NOMO-1 treated with dmso at 0.1 percent for 144 hours (cell line): ENCODE data around the gene FAF1.

Experiments
- DNase-seq: peaks from one replicate; lab custom pipeline; 2025; ENCODE audit not compliant: unreplicated experiment; lab: John Stamatoyannopoulos, UW

FAF1 gene

DNA sequence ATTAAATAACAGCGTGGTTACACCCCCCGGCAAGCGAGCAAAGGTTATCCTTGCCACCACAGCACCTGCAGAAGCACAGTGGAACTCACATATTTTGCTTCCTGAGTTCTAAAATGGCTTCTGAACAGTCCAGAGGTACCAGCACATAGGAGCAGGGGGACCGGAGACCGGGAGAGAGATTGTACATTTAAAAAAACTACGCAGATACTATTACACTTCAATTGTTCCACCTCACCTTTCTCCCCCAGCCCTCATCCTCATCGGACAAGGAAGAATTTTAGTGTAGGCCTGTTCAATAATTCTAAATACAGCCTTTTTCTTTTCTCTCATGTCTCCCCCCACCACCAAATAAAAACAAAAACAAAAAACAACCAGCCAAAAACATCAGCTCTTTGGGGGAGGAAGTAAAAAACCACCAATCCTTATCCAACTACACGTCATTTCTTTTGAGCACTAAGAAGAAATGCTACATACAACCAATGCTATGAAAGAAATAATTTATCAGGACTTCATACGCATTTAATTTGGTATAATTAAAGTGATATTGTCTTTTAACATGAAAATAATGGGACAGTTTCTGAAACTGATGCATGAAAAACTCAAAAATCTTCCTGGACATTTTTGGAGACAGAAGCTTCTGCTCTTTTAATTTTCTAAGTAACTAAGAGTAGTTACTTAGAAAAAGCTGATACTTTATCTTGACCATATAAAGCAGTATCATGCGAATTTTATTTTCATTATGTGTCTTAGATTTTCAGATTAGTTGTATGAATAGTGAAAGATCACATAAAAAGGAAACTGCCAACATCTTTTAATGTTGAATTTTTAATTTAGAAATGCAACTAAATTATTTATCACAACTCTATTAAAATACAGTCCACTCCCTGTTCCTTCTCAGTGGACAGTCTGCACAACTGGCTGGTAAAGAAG lies 19.1 kb upstream of the FAF1 start:
- DNase-seq: peak; percentile 74

GRCh38 chr1:50978144-50978851 lies 18.2 kb upstream of the FAF1 start:
- DNase-seq: peak; percentile 80

- DNase-seq: no peak
These were observed 17.6 kb upstream of the FAF1 start for GRCh38 chr1:50977575-50978143.

DNA sequence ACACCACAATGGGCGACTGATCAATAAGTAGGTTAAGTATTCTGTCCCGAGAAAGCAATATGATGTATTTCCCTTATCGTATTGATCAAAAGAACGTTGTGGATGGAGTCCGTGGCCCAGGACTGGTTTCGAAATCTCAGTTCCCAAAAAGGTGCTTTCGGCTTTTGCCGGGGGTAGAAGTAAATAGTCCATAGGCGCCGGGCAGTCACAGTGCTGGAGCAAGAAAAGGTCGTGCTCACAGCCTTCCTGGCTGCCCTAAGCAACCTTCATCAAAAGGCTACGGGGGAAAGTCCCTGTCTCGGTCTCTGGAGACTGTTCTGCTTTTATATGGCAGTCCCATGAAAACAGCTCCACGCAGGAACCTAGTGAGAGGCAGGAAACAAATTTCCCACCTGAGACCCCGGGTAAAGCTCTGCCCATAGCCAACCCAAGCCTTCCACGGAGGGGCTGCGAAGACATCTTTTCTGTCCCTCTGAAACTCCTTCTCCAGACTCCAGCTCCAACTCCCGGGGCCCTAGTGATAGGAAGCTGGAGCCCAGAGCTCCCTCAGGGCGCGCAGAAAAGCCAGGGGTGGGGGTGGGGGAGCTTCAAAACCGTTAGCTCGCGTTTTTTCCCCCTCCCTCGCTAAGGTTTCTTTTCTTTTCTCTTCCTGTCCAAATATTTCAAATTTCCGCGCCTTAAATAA lies 17.0 kb upstream of the FAF1 start:
- DNase-seq: peak; percentile 70

DNA sequence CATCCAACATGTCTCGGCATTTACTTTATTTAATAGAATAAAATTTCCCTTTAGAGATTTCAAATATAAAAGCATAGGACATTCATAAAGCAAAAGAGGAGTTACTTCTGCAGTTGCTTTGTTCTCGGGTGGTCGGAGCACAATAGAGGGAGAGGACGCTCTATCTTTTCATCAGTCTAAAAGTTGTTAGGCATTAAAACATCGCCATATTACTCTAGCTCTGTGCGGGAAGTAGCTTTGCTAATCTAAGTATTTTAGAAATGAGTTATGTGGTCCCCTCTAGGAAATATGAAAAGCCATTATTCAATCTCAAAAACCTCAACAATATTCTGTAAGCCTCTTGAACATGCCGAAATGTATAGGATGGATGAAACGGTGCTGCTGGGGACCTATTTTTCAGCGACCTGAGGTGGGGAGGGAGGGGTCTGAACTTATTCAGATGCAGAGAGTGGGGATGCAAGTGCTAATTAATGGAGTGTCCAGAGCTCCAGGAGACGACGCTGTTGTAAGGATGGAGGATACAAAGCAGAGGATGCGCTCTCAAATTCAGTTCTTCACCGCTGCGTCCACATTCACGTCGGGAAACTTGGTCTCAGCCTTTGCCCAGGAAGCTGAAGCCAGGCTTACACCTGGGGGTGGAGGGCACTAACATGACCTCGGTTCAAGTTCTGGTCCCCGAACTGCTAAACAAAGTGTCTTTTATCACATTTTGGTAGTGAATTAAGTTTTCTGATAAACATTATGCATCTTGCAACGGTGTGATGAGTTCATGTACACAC lies 16.2 kb upstream of the FAF1 start:
- no peak for DNase-seq

- no peak for DNase-seq
These were observed 15.4 kb upstream of the FAF1 start for GRCh38 chr1:50975436-50975835.

DNA sequence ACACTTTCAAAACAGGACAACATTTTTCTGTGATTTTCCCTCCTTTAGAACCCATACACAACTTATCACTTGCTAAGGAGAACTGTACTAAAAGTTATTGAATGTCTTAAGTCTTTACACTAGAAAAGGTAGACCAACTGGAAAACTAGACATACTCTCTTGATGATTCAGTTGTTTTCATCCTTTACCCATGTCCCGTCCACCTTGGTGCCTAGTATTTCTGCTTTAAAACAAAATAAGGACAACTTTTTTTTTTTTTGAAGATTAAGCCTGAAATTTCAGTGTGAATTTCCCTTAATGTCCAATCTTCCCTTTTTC lies 14.5 kb upstream of the FAF1 start:
- no peak for DNase-seq

DNA sequence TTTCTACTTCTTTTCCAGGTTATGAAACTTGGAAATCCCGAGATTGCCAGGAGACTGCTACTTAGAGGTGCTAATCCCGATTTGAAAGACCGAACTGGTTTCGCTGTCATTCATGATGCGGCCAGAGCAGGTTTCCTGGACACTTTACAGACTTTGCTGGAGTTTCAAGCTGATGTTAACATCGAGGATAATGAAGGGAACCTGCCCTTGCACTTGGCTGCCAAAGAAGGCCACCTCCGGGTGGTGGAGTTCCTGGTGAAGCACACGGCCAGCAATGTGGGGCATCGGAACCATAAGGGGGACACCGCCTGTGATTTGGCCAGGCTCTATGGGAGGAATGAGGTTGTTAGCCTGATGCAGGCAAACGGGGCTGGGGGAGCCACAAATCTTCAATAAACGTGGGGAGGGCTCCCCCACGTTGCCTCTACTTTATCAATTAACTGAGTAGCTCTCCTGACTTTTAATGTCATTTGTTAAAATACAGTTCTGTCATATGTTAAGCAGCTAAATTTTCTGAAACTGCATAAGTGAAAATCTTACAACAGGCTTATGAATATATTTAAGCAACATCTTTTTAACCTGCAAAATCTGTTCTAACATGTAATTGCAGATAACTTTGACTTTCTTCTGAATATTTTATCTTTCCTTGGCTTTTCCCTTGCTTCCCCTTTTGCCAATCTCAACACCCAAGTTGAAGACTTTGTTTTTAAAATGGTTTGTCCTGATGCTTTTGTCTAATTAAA lies 14.0 kb upstream of the FAF1 start:
- no peak for DNase-seq

GRCh38 chr1:50973255-50973654 lies 13.2 kb upstream of the FAF1 start:
- no peak for DNase-seq

GRCh38 chr1:50972766-50973165 lies 12.7 kb upstream of the FAF1 start:
- DNase-seq: no peak

DNA sequence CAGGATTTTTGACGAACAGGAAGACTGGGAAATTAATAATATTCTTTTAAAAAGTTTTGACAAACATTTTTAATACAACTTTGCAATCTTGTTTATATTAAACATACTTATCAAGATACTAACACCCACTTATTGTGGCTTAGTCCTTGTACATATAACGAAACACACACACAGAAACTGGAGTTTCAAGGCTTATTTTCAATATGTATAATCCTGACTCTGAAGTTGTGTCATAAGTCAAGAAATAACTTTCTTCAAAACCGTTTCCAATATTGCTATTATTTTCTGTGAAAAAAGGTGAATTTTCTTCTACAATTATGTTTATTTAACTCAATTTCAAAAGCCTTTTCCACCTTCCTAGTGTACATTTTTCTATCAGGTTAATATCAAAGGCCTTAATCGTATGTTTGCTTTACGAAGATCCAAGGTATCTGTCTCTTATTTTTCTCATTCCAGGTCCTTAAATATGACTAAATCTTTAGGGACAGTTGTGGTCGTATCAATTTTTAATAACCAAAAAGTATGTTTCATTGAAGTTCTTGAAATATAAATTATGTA lies 11.8 kb upstream of the FAF1 start:
- DNase-seq: no peak

DNA sequence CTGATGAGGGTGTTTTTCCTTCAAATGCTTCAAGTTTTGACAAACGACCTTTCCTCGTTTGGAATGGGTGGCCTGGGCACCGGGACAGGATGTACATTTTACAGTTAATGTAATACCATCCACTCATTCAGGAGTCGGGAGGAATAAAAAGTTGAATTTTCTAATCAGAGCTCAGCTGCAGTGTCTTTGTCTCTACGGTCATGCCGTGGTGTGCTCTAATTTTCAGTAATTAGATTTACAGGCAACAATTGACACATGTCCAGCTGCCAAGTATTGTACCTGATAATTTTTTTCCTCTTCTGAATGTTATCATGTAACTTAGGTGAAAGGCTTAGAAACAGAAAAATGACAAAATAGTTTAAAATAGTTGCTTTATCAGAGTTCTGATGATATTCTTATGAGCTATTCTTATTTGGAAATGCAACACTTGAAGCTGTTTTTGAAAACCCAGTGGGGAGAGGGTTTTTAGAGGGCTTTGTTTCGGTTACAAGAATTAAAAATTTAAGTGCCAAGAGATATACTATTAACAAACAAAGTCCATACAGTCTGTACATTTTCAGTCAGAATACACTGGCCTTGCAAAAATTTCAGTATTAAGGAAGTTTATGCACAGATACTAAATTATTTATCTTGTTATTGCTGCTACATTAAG lies 11.0 kb upstream of the FAF1 start:
- no peak for DNase-seq

DNA sequence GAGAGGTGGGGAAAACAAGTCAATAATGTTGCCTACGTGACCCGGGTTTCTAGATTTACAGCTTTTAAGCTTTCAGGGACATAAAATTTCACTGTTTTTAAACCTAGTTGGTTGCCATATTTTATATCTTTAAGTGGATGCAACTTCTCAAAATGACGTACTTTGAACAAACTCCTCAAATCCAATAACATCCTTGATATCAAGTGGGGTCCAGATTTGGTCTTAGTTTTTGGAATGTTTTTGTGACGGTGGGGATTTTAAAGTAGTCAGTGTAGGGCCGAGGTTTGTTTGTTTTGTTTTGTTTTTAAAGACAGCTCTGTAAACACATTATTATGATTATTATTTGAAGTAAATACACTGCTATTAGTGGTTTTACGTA lies 10.4 kb upstream of the FAF1 start:
- no peak for DNase-seq

GRCh38 chr1:50969611-50970508 lies 9.8 kb upstream of the FAF1 start, which contains the start of gene CDKN2C:
Gene CDKN2C (plus strand): TSS chr1:50970245. CDS start chr1:50970369, 124 bp downstream.
- peak; percentile 55 for DNase-seq

- no peak for DNase-seq
These were observed 8.9 kb upstream of the FAF1 start for GRCh38 chr1:50968821-50969610.

- DNase-seq: peak; percentile 91
These were observed 8.2 kb upstream of the FAF1 start for GRCh38 chr1:50968158-50968820.
